ENCODE data around the gene NOX1.

The NOX1 gene

DNA sequence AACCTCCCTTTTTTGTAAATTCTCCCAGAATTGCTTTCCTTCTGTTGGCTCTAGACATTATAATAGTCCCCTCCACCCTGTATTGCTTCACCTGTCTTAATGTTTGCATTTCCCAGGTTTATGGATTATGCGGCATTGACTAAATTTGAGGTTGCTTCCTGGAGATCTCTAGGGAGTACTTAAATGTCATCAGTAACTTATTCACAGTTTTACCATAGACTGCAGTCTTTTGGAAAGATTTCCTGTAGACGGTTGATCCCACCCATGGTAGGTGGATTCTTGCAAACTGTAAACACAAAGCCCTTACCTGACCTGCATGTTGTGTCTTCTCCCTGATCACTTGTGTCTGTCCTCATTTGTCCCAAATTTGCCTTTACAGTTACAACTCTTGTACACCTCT is 6.2 kb upstream of the NOX1 start:
- H2BK15ac ChIP-seq (ENCODE audit: low read depth, poor library complexity, severe bottlenecking) = no peak overlapping the region
- no peak overlapping the region for H2AK5ac ChIP-seq (ENCODE audit: low read length, severe bottlenecking)
- no peaks in the 10 kb centered on the region for H3K9me3 ChIP-seq (ENCODE audit: control insufficient read depth, low read length)
- no peak for DNase-seq
- no peak overlapping the region for H2BK5ac ChIP-seq (ENCODE audit: low read depth, low read length, poor library complexity, severe bottlenecking)
- H3K18ac ChIP-seq (ENCODE audit: low read depth in 1 of 2, low read length in 2 of 2) = no peak overlapping the region
- no peaks in the 10 kb centered on the region for H3K79me1 ChIP-seq (replicated peaks; ENCODE audit: low read length, poor library complexity, severe bottlenecking)
- H2BK120ac ChIP-seq (ENCODE audit: low read depth, low read length) = no peak overlapping the region
- H3K27me3 ChIP-seq (ENCODE audit: control insufficient read depth in 1 of 2, insufficient read depth in 1 of 2, low read length in 2 of 2) = peaks cover 0 to 33% of the 10 kb centered on the region in 2 experiments
- no peak overlapping the region for H3K4me3 ChIP-seq (ENCODE audit: insufficient read depth in 1 of 2, low read depth in 1 of 2, low read length in 2 of 2)
- H3K4me1 ChIP-seq (ENCODE audit: control insufficient read depth, insufficient read depth, low read depth, low read length) = no peaks in the 10 kb centered on the region
- H4K91ac ChIP-seq (ENCODE audit: low read length) = no peak overlapping the region
- no peak overlapping the region for H3K27ac ChIP-seq (ENCODE audit: low read length, poor library complexity, severe bottlenecking)
- H3K23ac ChIP-seq (ENCODE audit: low read length in 2 of 2) = no peak overlapping the region
- no peak overlapping the region for H2AFZ ChIP-seq (ENCODE audit: low read depth, low read length)
- WGBS = 82% methylated on average over 1 of the region's 2 CpGs
- no peak overlapping the region for H3K4me2 ChIP-seq (ENCODE audit: low read length, poor library complexity, severe bottlenecking)
- no peak overlapping the region for H2BK12ac ChIP-seq (ENCODE audit: low read length in 2 of 2)
- no peaks in the 10 kb centered on the region for H3K36me3 ChIP-seq (ENCODE audit: control insufficient read depth in 1 of 2, insufficient read depth in 2 of 2, low read depth in 1 of 2, low read length in 2 of 2)
- H3K14ac ChIP-seq (ENCODE audit: low read length in 2 of 2) = no peak overlapping the region
- H4K8ac ChIP-seq (ENCODE audit: low read length) = no peak overlapping the region
- no peak overlapping the region for H3K9ac ChIP-seq (ENCODE audit: low read length)
- no peak overlapping the region for H3K4ac ChIP-seq (ENCODE audit: low read depth in 1 of 2, low read length in 2 of 2)

DNA sequence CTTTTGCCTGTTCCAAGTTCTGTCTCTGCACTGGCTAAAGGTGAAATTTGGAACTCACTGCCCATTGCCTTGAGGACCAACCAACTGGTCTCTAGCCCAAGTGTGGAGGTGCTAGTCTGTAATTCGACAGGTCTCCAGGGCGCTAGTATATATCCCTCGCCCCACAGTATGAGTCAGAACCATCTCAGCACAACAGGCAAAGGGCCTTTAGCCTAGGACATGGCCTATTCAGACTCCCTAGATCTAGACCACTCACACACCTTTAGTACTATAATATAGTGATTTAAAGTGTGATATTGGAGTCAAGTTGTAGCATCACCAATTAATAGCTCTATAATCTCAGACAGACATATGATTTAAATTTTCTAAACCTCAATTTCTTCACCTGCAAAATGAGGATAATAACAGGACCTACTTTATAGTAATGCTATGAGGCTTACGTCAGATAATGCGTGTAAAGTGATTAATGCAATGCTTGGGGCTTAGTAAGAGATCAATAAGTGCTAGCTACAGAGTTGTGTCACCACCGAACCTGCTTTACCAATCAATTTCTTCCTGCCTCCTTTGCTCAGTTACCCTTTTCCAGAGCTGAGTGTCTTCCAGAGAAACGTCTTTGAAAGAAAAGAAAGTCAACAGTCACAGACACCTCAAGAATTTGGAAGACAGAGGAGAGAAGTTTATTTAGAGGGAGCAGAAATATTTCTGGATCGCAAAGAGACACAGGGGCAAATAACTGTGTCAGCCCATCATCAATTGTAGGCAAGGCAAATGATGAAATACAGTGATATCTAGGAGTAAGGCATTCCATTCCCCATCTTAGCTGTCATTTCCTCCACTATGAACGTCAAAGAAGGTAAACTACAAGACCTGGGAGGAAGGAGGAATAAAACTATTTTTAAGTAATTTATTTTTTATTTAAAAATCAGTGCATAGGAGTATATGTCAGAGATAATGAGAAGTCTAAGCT is 2.3 kb downstream of the NOX1 start:
- Histone ChIP-seq H2BK120ac (ENCODE audit: low read depth, low read length) (no peak overlapping the region), H3K4ac (ENCODE audit: low read depth in 1 of 2, low read length in 2 of 2) (no peak overlapping the region), H3K9ac (ENCODE audit: low read length) (no peak overlapping the region), H2BK12ac (ENCODE audit: low read length in 2 of 2) (no peak overlapping the region), H3K79me1 (replicated peaks; ENCODE audit: low read length, poor library complexity, severe bottlenecking) (no peaks in the 10 kb centered on the region), H2AK5ac (ENCODE audit: low read length, severe bottlenecking) (no peak overlapping the region), H3K4me2 (ENCODE audit: low read length, poor library complexity, severe bottlenecking) (no peak overlapping the region), H3K14ac (ENCODE audit: low read length in 2 of 2) (no peak overlapping the region), H3K18ac (ENCODE audit: low read depth in 1 of 2, low read length in 2 of 2) (no peak overlapping the region), H2BK15ac (ENCODE audit: low read depth, poor library complexity, severe bottlenecking) (no peak overlapping the region), H4K8ac (ENCODE audit: low read length) (no peak overlapping the region), H2AFZ (ENCODE audit: low read depth, low read length) (no peak overlapping the region), H3K27ac (ENCODE audit: low read length, poor library complexity, severe bottlenecking) (no peak overlapping the region), H3K4me3 (ENCODE audit: insufficient read depth in 1 of 2, low read depth in 1 of 2, low read length in 2 of 2) (no peak overlapping the region), H3K27me3 (ENCODE audit: control insufficient read depth in 1 of 2, insufficient read depth in 1 of 2, low read length in 2 of 2) (peaks cover 0 to 36% of the 10 kb centered on the region in 2 experiments), H3K23ac (ENCODE audit: low read length in 2 of 2) (no peak overlapping the region), H3K36me3 (ENCODE audit: control insufficient read depth in 1 of 2, insufficient read depth in 2 of 2, low read depth in 1 of 2, low read length in 2 of 2) (no peaks in the 10 kb centered on the region), H3K9me3 (ENCODE audit: control insufficient read depth, low read length) (no peaks in the 10 kb centered on the region), H4K91ac (ENCODE audit: low read length) (no peak overlapping the region), H3K4me1 (ENCODE audit: control insufficient read depth, insufficient read depth, low read depth, low read length) (no peaks in the 10 kb centered on the region), H2BK5ac (ENCODE audit: low read depth, low read length, poor library complexity, severe bottlenecking) (no peak overlapping the region)
- 93% methylated on average over 3 of the region's 9 CpGs for WGBS
- no peak for DNase-seq

DNA sequence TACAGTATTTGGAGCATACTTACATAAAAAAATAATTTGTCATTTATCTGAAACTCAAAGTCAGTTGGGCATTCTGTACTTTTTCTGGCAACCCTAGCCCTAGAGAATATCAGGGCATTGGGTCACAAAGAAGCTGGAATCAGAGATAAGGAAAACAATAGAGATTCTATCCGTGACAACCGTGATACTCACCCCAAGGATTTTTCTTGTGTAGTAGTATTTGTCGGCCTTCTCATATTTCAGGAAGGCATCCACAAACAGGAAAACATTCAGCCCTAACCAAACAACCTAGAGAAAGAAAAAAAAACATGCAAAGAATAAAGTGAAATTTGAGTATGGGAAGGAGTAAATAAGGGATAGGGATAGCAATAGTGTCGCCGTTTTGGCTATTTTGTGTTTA is 3.6 kb downstream of the NOX1 start:
- H4K8ac ChIP-seq (ENCODE audit: low read length) = no peak overlapping the region
- no peak overlapping the region for H2AK5ac ChIP-seq (ENCODE audit: low read length, severe bottlenecking)

DNA sequence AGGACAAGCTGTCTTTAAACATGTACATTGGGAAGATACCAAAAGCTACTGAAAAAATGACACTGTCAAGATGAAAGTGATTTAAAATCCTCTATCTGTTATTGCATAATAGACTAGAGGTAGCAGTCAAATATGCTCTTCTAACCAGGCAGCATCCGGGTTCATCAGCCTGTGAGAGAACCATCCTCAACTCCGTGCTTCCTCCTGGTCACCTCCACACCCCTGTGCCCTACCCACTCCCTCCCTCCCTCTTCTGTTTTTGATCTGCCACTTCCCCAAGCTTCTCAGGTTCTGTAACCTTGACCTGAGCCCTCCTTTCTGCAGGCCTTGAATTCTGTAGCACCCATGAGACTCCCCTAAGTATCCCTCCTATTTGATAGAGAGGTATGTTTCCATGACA is 5.9 kb downstream of the NOX1 start:
- H3K14ac ChIP-seq (ENCODE audit: low read length in 2 of 2) = no peak overlapping the region
- H3K79me1 ChIP-seq (replicated peaks; ENCODE audit: low read length, poor library complexity, severe bottlenecking) = no peaks in the 10 kb centered on the region
- H3K27me3 ChIP-seq (ENCODE audit: control insufficient read depth in 1 of 2, insufficient read depth in 1 of 2, low read length in 2 of 2) = peaks cover 0 to 11% of the 10 kb centered on the region in 2 experiments
- H2BK5ac ChIP-seq (ENCODE audit: low read depth, low read length, poor library complexity, severe bottlenecking) = no peak overlapping the region
- no peak for DNase-seq
- no peak overlapping the region for H2BK120ac ChIP-seq (ENCODE audit: low read depth, low read length)
- no peak overlapping the region for H3K4me3 ChIP-seq (ENCODE audit: insufficient read depth in 1 of 2, low read depth in 1 of 2, low read length in 2 of 2)
- H3K27ac ChIP-seq (ENCODE audit: low read length, poor library complexity, severe bottlenecking) = no peak overlapping the region
- no peak overlapping the region for H4K8ac ChIP-seq (ENCODE audit: low read length)
- WGBS = 79% methylated on average over 2 of the region's 2 CpGs
- no peak overlapping the region for H3K4ac ChIP-seq (ENCODE audit: low read depth in 1 of 2, low read length in 2 of 2)
- no peaks in the 10 kb centered on the region for H3K4me1 ChIP-seq (ENCODE audit: control insufficient read depth, insufficient read depth, low read depth, low read length)
- no peak overlapping the region for H4K91ac ChIP-seq (ENCODE audit: low read length)
- no peak overlapping the region for H3K9ac ChIP-seq (ENCODE audit: low read length)
- no peak overlapping the region for H3K23ac ChIP-seq (ENCODE audit: low read length in 2 of 2)
- H2BK12ac ChIP-seq (ENCODE audit: low read length in 2 of 2) = no peak overlapping the region
- no peak overlapping the region for H2BK15ac ChIP-seq (ENCODE audit: low read depth, poor library complexity, severe bottlenecking)
- no peak overlapping the region for H3K18ac ChIP-seq (ENCODE audit: low read depth in 1 of 2, low read length in 2 of 2)
- no peaks in the 10 kb centered on the region for H3K36me3 ChIP-seq (ENCODE audit: control insufficient read depth in 1 of 2, insufficient read depth in 2 of 2, low read depth in 1 of 2, low read length in 2 of 2)
- no peak overlapping the region for H3K4me2 ChIP-seq (ENCODE audit: low read length, poor library complexity, severe bottlenecking)
- no peak overlapping the region for H2AFZ ChIP-seq (ENCODE audit: low read depth, low read length)
- H2AK5ac ChIP-seq (ENCODE audit: low read length, severe bottlenecking) = no peak overlapping the region
- H3K9me3 ChIP-seq (ENCODE audit: control insufficient read depth, low read length) = no peaks in the 10 kb centered on the region

More for the DNA sequence above, 3.6 kb downstream of the NOX1 start:
- H3K14ac ChIP-seq (ENCODE audit: low read length in 2 of 2) = no peak overlapping the region
- H2AFZ ChIP-seq (ENCODE audit: low read depth, low read length) = no peak overlapping the region
- H3K36me3 ChIP-seq (ENCODE audit: control insufficient read depth in 1 of 2, insufficient read depth in 2 of 2, low read depth in 1 of 2, low read length in 2 of 2) = no peaks in the 10 kb centered on the region
- H2BK12ac ChIP-seq (ENCODE audit: low read length in 2 of 2) = no peak overlapping the region
- no peak overlapping the region for H3K27ac ChIP-seq (ENCODE audit: low read length, poor library complexity, severe bottlenecking)
- H2BK15ac ChIP-seq (ENCODE audit: low read depth, poor library complexity, severe bottlenecking) = no peak overlapping the region
- no peak overlapping the region for H3K4me2 ChIP-seq (ENCODE audit: low read length, poor library complexity, severe bottlenecking)
- H2BK5ac ChIP-seq (ENCODE audit: low read depth, low read length, poor library complexity, severe bottlenecking) = no peak overlapping the region
- no peak overlapping the region for H3K9ac ChIP-seq (ENCODE audit: low read length)
- no peak overlapping the region for H3K4ac ChIP-seq (ENCODE audit: low read depth in 1 of 2, low read length in 2 of 2)
- no peak overlapping the region for H4K91ac ChIP-seq (ENCODE audit: low read length)
- no peak overlapping the region for H2BK120ac ChIP-seq (ENCODE audit: low read depth, low read length)
- peaks cover 0 to 33% of the 10 kb centered on the region in 2 experiments for H3K27me3 ChIP-seq (ENCODE audit: control insufficient read depth in 1 of 2, insufficient read depth in 1 of 2, low read length in 2 of 2)
- DNase-seq = no peak
- no peaks in the 10 kb centered on the region for H3K79me1 ChIP-seq (replicated peaks; ENCODE audit: low read length, poor library complexity, severe bottlenecking)
- no peak overlapping the region for H3K4me3 ChIP-seq (ENCODE audit: insufficient read depth in 1 of 2, low read depth in 1 of 2, low read length in 2 of 2)
- WGBS = 83% methylated on average over 2 of the region's 5 CpGs
- H3K23ac ChIP-seq (ENCODE audit: low read length in 2 of 2) = no peak overlapping the region
- no peak overlapping the region for H3K18ac ChIP-seq (ENCODE audit: low read depth in 1 of 2, low read length in 2 of 2)
- H3K4me1 ChIP-seq (ENCODE audit: control insufficient read depth, insufficient read depth, low read depth, low read length) = no peaks in the 10 kb centered on the region
- H3K9me3 ChIP-seq (ENCODE audit: control insufficient read depth, low read length) = no peaks in the 10 kb centered on the region

All from mesenchymal stem cell (in vitro differentiated cells and primary cell).